GM12878 (cell line): Measurements from ENCODE around the gene NLGN1. TPM values are rescaled to one million over a fixed set of nuclear protein-coding genes. Genes with fewer than 3 reads are reported as not detected.

Source experiments
- ATAC-seq: fragments of 200-7000 bp; cut with Tn5 transposase; 3 replicates; pipeline ENCODE4 v1.9.1; 2020; ENCODE audit warnings: mild to moderate bottlenecking, moderate library complexity
- BruUV-seq: library from RNA; stranded (reverse); fragments of 400-500 nt; replicated peaks from 2 replicates; lab custom pipeline; 2021; lab: Mats Ljungman, UMichigan
- CTCF ChIA-PET: fragments of 300-600 bp; sonication (Branson Sonifier 250); formaldehyde crosslinking; extraction: SDS; loops from one replicate; lab custom pipeline; 2021; ENCODE audit warnings: inconsistent platforms; lab: Yijun Ruan, JAX
- POLR2A ChIA-PET: fragments of 350-600 bp; formaldehyde crosslinking; extraction: SDS; loops from one replicate; lab custom pipeline; 2021; ENCODE audit warnings: inconsistent platforms; lab: Charles Lee
- RAD21 ChIA-PET: fragments of 300-600 bp; sonication (Branson Sonifier 250); formaldehyde crosslinking; loops from one replicate; lab custom pipeline; 2023; ENCODE audit warnings: antibody characterized with exemption; ENCODE audit not compliant: unreplicated experiment; lab: Charles Lee
- SMC1A ChIA-PET: fragments of 300-600 bp; sonication (Branson Sonifier 250); formaldehyde crosslinking; loops from one replicate; lab custom pipeline; 2023; ENCODE audit not compliant: unreplicated experiment, uncharacterized antibody; lab: Charles Lee
- DNase-seq: peaks from one replicate; pipeline ENCODE4 v3.0.0-alpha.2; 2011; ENCODE audit warnings: low read depth, low spot score
- FAIRE-seq: peaks from 3 replicates; lab custom pipeline; 2011; peaks lifted over from hg19 to GRCh38; lab: Jason Lieb, UNC
- H2AFZ ChIP-seq: 2 replicates; pipeline ENCODE4 v1.6.0; 2011; ENCODE audit warnings: low read depth, low read length, control low read depth; ENCODE audit not compliant: control insufficient read depth
- H3K27ac ChIP-seq: 2 replicates; pipeline ENCODE4 v1.5.1; 2011; ENCODE audit warnings: control low read depth; ENCODE audit not compliant: control insufficient read depth, insufficient read depth
- H3K27me3 ChIP-seq, 2 experiments: replicated peaks in 1 of 2; 2 replicates each; pipeline versions ENCODE4 v1.6.0 to v1.6.1; 2011; ENCODE audit warnings: low read length in 1 of 2; ENCODE audit not compliant: control insufficient read depth in 2 of 2, insufficient read depth in 2 of 2
- H3K36me3 ChIP-seq, 2 experiments: 2 replicates each; pipeline ENCODE4 v1.5.1; 2011; ENCODE audit warnings: low read length in 1 of 2; ENCODE audit not compliant: control insufficient read depth in 2 of 2, insufficient read depth in 2 of 2
- H3K4me1 ChIP-seq: 2 replicates; pipeline ENCODE4 v1.6.1; 2011; ENCODE audit warnings: mild to moderate bottlenecking, low read length, moderate library complexity, mixed read lengths; ENCODE audit not compliant: control insufficient read depth, insufficient read depth
- H3K4me2 ChIP-seq: 2 replicates; pipeline ENCODE4 v1.6.0; 2011; ENCODE audit warnings: control low read depth; ENCODE audit not compliant: control insufficient read depth, insufficient read depth
- H3K4me3 ChIP-seq: fragments of 200-600 bp; sonication (generic); 2 replicates; pipeline ENCODE4 v1.5.1; 2016
- H3K79me2 ChIP-seq: 2 replicates; pipeline ENCODE4 v1.6.0; 2011; ENCODE audit warnings: low read length; ENCODE audit not compliant: control insufficient read depth, insufficient read depth
- H3K9ac ChIP-seq: 2 replicates; pipeline ENCODE4 v1.8.0; 2011; ENCODE audit warnings: low read length, control low read depth, mixed read lengths; ENCODE audit not compliant: control insufficient read depth, insufficient read depth
- H3K9me3 ChIP-seq: replicated peaks from 3 replicates; pipeline ENCODE4 v1.5.1; 2011; ENCODE audit warnings: mild to moderate bottlenecking, low read length; ENCODE audit not compliant: control insufficient read depth, insufficient read depth
- H4K20me1 ChIP-seq: 2 replicates; pipeline ENCODE4 v1.6.0; 2011; ENCODE audit not compliant: control insufficient read depth, insufficient read depth
- ASH2L ChIP-seq: fragments of 300-600, 200-600 bp; sonication (generic); IDR thresholded peaks from 2 replicates; pipeline ENCODE4 v1.6.1; 2017; ENCODE audit warnings: low read depth, mild to moderate bottlenecking, borderline replicate concordance
- BCL11A ChIP-seq: IDR thresholded peaks from 2 replicates; pipeline ENCODE4 v1.6.1; 2011; ENCODE audit warnings: low read depth, low read length
- CHD4 ChIP-seq: fragments of 200-600 bp; sonication (generic); IDR thresholded peaks from 2 replicates; pipeline ENCODE4 v1.6.1; 2016; ENCODE audit warnings: mild to moderate bottlenecking
- EGR1 ChIP-seq, 2 experiments: IDR thresholded peaks; 1 replicate in 1 of 2; 2 replicates in 1 of 2; pipeline ENCODE4 v1.6.1; 2011 to 2012; ENCODE audit warnings: low read depth in 2 of 2, low read length in 2 of 2, borderline replicate concordance in 1 of 2, mild to moderate bottlenecking in 1 of 2, moderate library complexity in 1 of 2
- FOS ChIP-seq: IDR thresholded peaks from 3 replicates; pipeline ENCODE4 v1.6.1; 2011; ENCODE audit warnings: borderline replicate concordance; ENCODE audit not compliant: insufficient read length; ENCODE audit errors: extremely low read depth
- HCFC1 ChIP-seq: fragments of 150-350 bp; IDR thresholded peaks from 2 replicates; pipeline ENCODE4 v1.6.1; 2014; ENCODE audit warnings: low read length
- MXI1 ChIP-seq: fragments of 150-350 bp; IDR thresholded peaks from 2 replicates; pipeline ENCODE4 v1.6.1; 2011; ENCODE audit warnings: low read depth, mild to moderate bottlenecking, inconsistent platforms, low read length, improper control_type of control experiment
- NBN ChIP-seq: fragments of 450-650 bp; IDR thresholded peaks from 2 replicates; pipeline ENCODE4 v1.6.1; 2016
- PAX8 ChIP-seq: fragments of 450-650 bp; IDR thresholded peaks from 2 replicates; pipeline ENCODE4 v1.6.1; 2017; ENCODE audit warnings: mild to moderate bottlenecking, moderate library complexity
- POLR2AphosphoS5 ChIP-seq: IDR thresholded peaks from 2 replicates; pipeline ENCODE4 v1.6.1; 2011; ENCODE audit warnings: mild to moderate bottlenecking, low read length, inconsistent platforms
- RFX5 ChIP-seq: IDR thresholded peaks from 2 replicates; pipeline ENCODE4 v1.6.1; 2011; ENCODE audit warnings: low read depth, low read length, improper control_type of control experiment
- SRF ChIP-seq, 2 experiments: IDR thresholded peaks; 2 replicates each; pipeline ENCODE4 v1.6.1; 2011; ENCODE audit warnings: low read depth in 2 of 2, low read length in 2 of 2, mild to moderate bottlenecking in 1 of 2, moderate library complexity in 1 of 2
- TARDBP ChIP-seq: IDR thresholded peaks from 2 replicates; pipeline ENCODE4 v1.6.1; 2016; ENCODE audit warnings: borderline replicate concordance
- WGBS: methylation state at CpG from one replicate; pipeline ENCODE4 v1.1.6; 2016; ENCODE audit warnings: low lambda C conversion rate; ENCODE audit not compliant: insufficient replicate concordance, insufficient coverage; ENCODE audit errors: missing lambda C conversion rate; 5-methylcytosine and 5-hydroxymethylcytosine counted together
- in situ Hi-C: fragments of 300-500 bp; cut with MboI; formaldehyde crosslinking; loops from 9 replicates; pipeline ENCODE4 v1.14.3; 2018; ENCODE audit warnings: mixed read lengths
- intact Hi-C: fragments of 100-400 bp; cut with micrococcal nuclease; formaldehyde crosslinking; loops from one replicate; pipeline ENCODE4 v1.14.2; 2022; ENCODE audit not compliant: unreplicated experiment
- polyA plus RNA-seq, 11 experiments: library from polyadenylated mRNA; depleted of rRNA in 4 of 11; unstranded in 6 of 11; stranded (reverse) in 5 of 11; fragments of >200 nt; fragmentation: Nextera tagmentation in 4 of 11; fragmentation: Illumina TruSeq in 1 of 11; extraction: Ambion mirVana in 4 of 11; extraction: Trizol in 1 of 11; gene quantifications; 1 replicate in 1 of 11; 2 replicates in 10 of 11; pipeline versions ENCODE4 v1.2.1 to v1.2.3, GENCODE V29; 2011 to 2016; ENCODE audit warnings: inconsistent platforms in 2 of 11, missing spikeins in 2 of 11, low read depth in 1 of 11
- total RNA-seq, 4 experiments: library from RNA; depleted of rRNA in 3 of 4; stranded (reverse); fragments of >200 nt in 3 of 4; fragmentation: Illumina TruSeq in 1 of 4; extraction: Trizol in 1 of 4; gene quantifications; 2 replicates each; pipeline versions ENCODE4 v1.2.1 to v1.2.3, GENCODE V29; 2013 to 2021
- TF ChIP-seq, protein P1 (sequence below): IDR thresholded peaks from 2 replicates; pipeline ENCODE4 v1.6.1; 2012; ENCODE audit warnings: improper control_type of control experiment, low read depth, low read length; ENCODE audit not compliant: insufficient replicate concordance
- TF ChIP-seq, protein P2 (sequence below): IDR thresholded peaks from 2 replicates; pipeline ENCODE4 v1.6.1; 2012; ENCODE audit warnings: mild to moderate bottlenecking, low read depth, low read length
- TF ChIP-seq, protein P3 (sequence below): IDR thresholded peaks from 2 replicates; pipeline ENCODE4 v1.6.1; 2012; ENCODE audit warnings: low read depth, low read length, improper control_type of control experiment

The NLGN1 gene
- total and polyA plus RNA-seq, 10 of the 15 experiments (the other 5 are each of a cell fraction or from before 2014, with no cell fraction given): not detected

DNA sequence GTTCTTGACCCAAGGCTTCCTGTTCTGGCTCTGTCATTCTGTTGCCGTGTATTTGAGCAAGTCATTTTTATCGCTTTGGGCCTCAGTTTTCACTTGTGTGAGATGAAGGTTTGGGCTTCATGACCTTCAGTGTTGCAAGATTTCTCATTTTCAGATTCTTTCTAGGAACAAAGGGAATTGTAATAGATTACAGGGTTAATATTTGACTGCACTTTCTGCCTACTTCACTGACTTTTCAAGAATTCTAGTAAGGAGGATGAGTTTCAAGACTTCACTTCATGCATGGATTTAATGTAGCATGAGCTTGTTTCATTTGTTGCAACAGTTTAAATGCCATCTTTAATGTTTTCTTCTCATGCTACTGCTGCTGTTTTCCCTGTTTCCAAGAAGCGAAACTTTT is 226.5 kb downstream of the NLGN1 start:
- intact Hi-C loops (no loop called here), in situ Hi-C loops (no loop called here)
- FAIRE-seq (no peak), ATAC-seq (no peak), DNase-seq (no peak)
- Histone ChIP-seq H3K4me1 (no peaks in the 10 kb centered on the region), H3K9me3 (no peaks in the 10 kb centered on the region), H2AFZ (no peak overlapping the region), H4K20me1 (no peaks in the 10 kb centered on the region), H3K27ac (no peak overlapping the region), H3K79me2 (no peaks in the 10 kb centered on the region), H3K9ac (no peak overlapping the region), H3K36me3 (no peaks in the 10 kb centered on the region), H3K4me2 (no peak overlapping the region), H3K4me3 (no peak overlapping the region), H3K27me3 (no peaks in the 10 kb centered on the region)
- RAD21 ChIA-PET: interaction anchor here (0.7 kb wide), 1 partner anchor 380 kb away, joined by 3 read pairs; no protein-coding TSS in a partner anchor
- SMC1A ChIA-PET: no interaction called here
- POLR2A ChIA-PET: interaction anchor here (0.6 kb wide), 1 partner anchor 257 kb away, joined by 3 read pairs; no protein-coding TSS in a partner anchor
- WGBS: 10% methylated on average over 3 of the region's 3 CpGs
- CTCF ChIA-PET: interaction anchor here (1.0 kb wide), 1 partner anchor 22 kb away, joined by 3 read pairs; no protein-coding TSS in a partner anchor
- no TSS peak for BruUV-seq
- TF ChIP-seq, protein P1, sequence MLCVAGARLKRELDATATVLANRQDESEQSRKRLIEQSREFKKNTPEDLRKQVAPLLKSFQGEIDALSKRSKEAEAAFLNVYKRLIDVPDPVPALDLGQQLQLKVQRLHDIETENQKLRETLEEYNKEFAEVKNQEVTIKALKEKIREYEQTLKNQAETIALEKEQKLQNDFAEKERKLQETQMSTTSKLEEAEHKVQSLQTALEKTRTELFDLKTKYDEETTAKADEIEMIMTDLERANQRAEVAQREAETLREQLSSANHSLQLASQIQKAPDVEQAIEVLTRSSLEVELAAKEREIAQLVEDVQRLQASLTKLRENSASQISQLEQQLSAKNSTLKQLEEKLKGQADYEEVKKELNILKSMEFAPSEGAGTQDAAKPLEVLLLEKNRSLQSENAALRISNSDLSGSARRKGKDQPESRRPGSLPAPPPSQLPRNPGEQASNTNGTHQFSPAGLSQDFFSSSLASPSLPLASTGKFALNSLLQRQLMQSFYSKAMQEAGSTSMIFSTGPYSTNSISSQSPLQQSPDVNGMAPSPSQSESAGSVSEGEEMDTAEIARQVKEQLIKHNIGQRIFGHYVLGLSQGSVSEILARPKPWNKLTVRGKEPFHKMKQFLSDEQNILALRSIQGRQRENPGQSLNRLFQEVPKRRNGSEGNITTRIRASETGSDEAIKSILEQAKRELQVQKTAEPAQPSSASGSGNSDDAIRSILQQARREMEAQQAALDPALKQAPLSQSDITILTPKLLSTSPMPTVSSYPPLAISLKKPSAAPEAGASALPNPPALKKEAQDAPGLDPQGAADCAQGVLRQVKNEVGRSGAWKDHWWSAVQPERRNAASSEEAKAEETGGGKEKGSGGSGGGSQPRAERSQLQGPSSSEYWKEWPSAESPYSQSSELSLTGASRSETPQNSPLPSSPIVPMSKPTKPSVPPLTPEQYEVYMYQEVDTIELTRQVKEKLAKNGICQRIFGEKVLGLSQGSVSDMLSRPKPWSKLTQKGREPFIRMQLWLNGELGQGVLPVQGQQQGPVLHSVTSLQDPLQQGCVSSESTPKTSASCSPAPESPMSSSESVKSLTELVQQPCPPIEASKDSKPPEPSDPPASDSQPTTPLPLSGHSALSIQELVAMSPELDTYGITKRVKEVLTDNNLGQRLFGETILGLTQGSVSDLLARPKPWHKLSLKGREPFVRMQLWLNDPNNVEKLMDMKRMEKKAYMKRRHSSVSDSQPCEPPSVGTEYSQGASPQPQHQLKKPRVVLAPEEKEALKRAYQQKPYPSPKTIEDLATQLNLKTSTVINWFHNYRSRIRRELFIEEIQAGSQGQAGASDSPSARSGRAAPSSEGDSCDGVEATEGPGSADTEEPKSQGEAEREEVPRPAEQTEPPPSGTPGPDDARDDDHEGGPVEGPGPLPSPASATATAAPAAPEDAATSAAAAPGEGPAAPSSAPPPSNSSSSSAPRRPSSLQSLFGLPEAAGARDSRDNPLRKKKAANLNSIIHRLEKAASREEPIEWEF: no peak
- no peak for TF ChIP-seq HCFC1
- TF ChIP-seq CHD4: no peak
- no peak for TF ChIP-seq FOS
- TF ChIP-seq BCL11A: no peak
- TF ChIP-seq, protein P2, sequence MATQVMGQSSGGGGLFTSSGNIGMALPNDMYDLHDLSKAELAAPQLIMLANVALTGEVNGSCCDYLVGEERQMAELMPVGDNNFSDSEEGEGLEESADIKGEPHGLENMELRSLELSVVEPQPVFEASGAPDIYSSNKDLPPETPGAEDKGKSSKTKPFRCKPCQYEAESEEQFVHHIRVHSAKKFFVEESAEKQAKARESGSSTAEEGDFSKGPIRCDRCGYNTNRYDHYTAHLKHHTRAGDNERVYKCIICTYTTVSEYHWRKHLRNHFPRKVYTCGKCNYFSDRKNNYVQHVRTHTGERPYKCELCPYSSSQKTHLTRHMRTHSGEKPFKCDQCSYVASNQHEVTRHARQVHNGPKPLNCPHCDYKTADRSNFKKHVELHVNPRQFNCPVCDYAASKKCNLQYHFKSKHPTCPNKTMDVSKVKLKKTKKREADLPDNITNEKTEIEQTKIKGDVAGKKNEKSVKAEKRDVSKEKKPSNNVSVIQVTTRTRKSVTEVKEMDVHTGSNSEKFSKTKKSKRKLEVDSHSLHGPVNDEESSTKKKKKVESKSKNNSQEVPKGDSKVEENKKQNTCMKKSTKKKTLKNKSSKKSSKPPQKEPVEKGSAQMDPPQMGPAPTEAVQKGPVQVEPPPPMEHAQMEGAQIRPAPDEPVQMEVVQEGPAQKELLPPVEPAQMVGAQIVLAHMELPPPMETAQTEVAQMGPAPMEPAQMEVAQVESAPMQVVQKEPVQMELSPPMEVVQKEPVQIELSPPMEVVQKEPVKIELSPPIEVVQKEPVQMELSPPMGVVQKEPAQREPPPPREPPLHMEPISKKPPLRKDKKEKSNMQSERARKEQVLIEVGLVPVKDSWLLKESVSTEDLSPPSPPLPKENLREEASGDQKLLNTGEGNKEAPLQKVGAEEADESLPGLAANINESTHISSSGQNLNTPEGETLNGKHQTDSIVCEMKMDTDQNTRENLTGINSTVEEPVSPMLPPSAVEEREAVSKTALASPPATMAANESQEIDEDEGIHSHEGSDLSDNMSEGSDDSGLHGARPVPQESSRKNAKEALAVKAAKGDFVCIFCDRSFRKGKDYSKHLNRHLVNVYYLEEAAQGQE: no peak
- no peak for TF ChIP-seq ASH2L
- TF ChIP-seq RFX5: no peak
- no peak for TF ChIP-seq SRF (IDR thresholded peaks at IDR 0.05; ENCODE audit: low read depth in 2 of 2, low read length in 2 of 2)
- TF ChIP-seq NBN: no peak
- TF ChIP-seq MXI1: no peak
- TF ChIP-seq POLR2AphosphoS5: no peak
- TF ChIP-seq, protein P3, sequence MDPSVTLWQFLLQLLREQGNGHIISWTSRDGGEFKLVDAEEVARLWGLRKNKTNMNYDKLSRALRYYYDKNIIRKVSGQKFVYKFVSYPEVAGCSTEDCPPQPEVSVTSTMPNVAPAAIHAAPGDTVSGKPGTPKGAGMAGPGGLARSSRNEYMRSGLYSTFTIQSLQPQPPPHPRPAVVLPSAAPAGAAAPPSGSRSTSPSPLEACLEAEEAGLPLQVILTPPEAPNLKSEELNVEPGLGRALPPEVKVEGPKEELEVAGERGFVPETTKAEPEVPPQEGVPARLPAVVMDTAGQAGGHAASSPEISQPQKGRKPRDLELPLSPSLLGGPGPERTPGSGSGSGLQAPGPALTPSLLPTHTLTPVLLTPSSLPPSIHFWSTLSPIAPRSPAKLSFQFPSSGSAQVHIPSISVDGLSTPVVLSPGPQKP: no peak
- no peak for TF ChIP-seq PAX8
- no peak for TF ChIP-seq TARDBP
- no peak for TF ChIP-seq EGR1 (IDR thresholded peaks at IDR 0.05; ENCODE audit: borderline replicate concordance in 1 of 2, low read depth in 2 of 2, low read length in 2 of 2)
